HepG2 (cell line): ENCODE data around the gene STBD1. TPM values are rescaled to one million over a fixed set of nuclear protein-coding genes. Genes with fewer than 3 reads are reported as not detected.

Experiments used
- ASH2L ChIP-seq: fragments of 300-600, 200-600 bp; sonication (generic); IDR thresholded peaks from 2 replicates; pipeline ENCODE4 v1.7.0; 2017; ENCODE audit warnings: low read depth, mild to moderate bottlenecking, moderate library complexity, mixed read lengths, low read length; ENCODE audit not compliant: insufficient read length
- CSRNP1 ChIP-seq: sonication (generic); formaldehyde crosslinking; IDR thresholded peaks from 2 replicates; pipeline ENCODE4 v1.8.1; 2023; ENCODE audit warnings: mild to moderate bottlenecking, missing genetic modification reagents
- GATAD2A ChIP-seq: IDR thresholded peaks from 2 replicates; pipeline ENCODE4 v1.6.1; 2016
- HDAC6 ChIP-seq: fragments of 200-600 bp; sonication (generic); IDR thresholded peaks from 2 replicates; pipeline ENCODE4 v1.7.0; 2017; ENCODE audit warnings: mild to moderate bottlenecking, antibody characterized with exemption, low read length, low read depth
- KDM2A ChIP-seq: sonication (generic); formaldehyde crosslinking; IDR thresholded peaks from 2 replicates; pipeline ENCODE4 v1.4.0; 2020; ENCODE audit warnings: low read depth, missing genetic modification reagents, borderline replicate concordance
- MYPOP ChIP-seq: sonication (generic); formaldehyde crosslinking; IDR thresholded peaks from 2 replicates; pipeline ENCODE4 v1.8.1; 2023; ENCODE audit warnings: mild to moderate bottlenecking, moderate library complexity, missing genetic modification reagents
- PHB2 ChIP-seq: fragments of 450-650 bp; IDR thresholded peaks from 2 replicates; pipeline ENCODE4 v1.6.1; 2018; ENCODE audit not compliant: partially characterized antibody
- PHF21A ChIP-seq: sonication (generic); formaldehyde crosslinking; IDR thresholded peaks from 2 replicates; pipeline ENCODE4 v1.5.0; 2020; ENCODE audit warnings: mild to moderate bottlenecking, missing genetic modification reagents
- POLR2G ChIP-seq: fragments of 200-400 bp; formaldehyde crosslinking; IDR thresholded peaks from 2 replicates; pipeline ENCODE4 v1.6.1; 2018; ENCODE audit warnings: mild to moderate bottlenecking, low read depth, low read length, moderate library complexity
- PRPF4 ChIP-seq: fragments of 200-400 bp; formaldehyde crosslinking; IDR thresholded peaks from 2 replicates; pipeline ENCODE4 v1.6.1; 2016; ENCODE audit warnings: low read length, low read depth; ENCODE audit not compliant: poor library complexity, severe bottlenecking
- SETDB1 ChIP-seq: sonication (generic); formaldehyde crosslinking; IDR thresholded peaks from 2 replicates; pipeline ENCODE4 v1.5.1; 2020; ENCODE audit warnings: missing genetic modification reagents, mild to moderate bottlenecking, borderline replicate concordance
- SIN3B ChIP-seq: fragments of 150-350 bp; IDR thresholded peaks from 2 replicates; pipeline ENCODE4 v1.6.1; 2014; ENCODE audit warnings: low read length
- SMC3 ChIP-seq: IDR thresholded peaks from 2 replicates; pipeline ENCODE4 v1.6.1; 2011; ENCODE audit warnings: low read length, improper control_type of control experiment
- SOX5 ChIP-seq: IDR thresholded peaks from 2 replicates; pipeline ENCODE4 v1.6.1; 2016; ENCODE audit warnings: borderline replicate concordance
- SP5 ChIP-seq: IDR thresholded peaks from 2 replicates; pipeline ENCODE4 v1.6.1; 2016; ENCODE audit warnings: low read depth, borderline replicate concordance
- ZNF281 ChIP-seq: sonication (generic); formaldehyde crosslinking; IDR thresholded peaks from 2 replicates; pipeline ENCODE4 v1.4.0; 2020; ENCODE audit warnings: missing genetic modification reagents, borderline replicate concordance
- ZNF484 ChIP-seq: sonication (generic); formaldehyde crosslinking; IDR thresholded peaks from 2 replicates; pipeline ENCODE4 v1.5.1; 2020; ENCODE audit warnings: mild to moderate bottlenecking, low read depth, missing genetic modification reagents, borderline replicate concordance
- ZNF496 ChIP-seq: sonication (generic); formaldehyde crosslinking; IDR thresholded peaks from 2 replicates; pipeline ENCODE4 v1.8.1; 2023; ENCODE audit warnings: mild to moderate bottlenecking, moderate library complexity, missing genetic modification reagents; ENCODE audit not compliant: insufficient replicate concordance
- ZNF646 ChIP-seq: sonication (generic); formaldehyde crosslinking; IDR thresholded peaks from 2 replicates; pipeline ENCODE4 v1.9.0; 2021; ENCODE audit warnings: mild to moderate bottlenecking, missing genetic modification reagents
- ZNF768 ChIP-seq: sonication (generic); formaldehyde crosslinking; IDR thresholded peaks from 2 replicates; pipeline ENCODE4 v1.4.0; 2020; ENCODE audit warnings: missing genetic modification reagents
- polyA plus RNA-seq, 8 experiments: library from polyadenylated mRNA; depleted of rRNA in 3 of 8; stranded (reverse) in 7 of 8; unstranded in 1 of 8; fragments of >200 nt; fragmentation: Illumina TruSeq in 4 of 8; extraction: Trizol in 4 of 8; gene quantifications; 2 replicates each; pipeline versions ENCODE4 v1.2.1 to v1.2.3, GENCODE V29; 2011 to 2016; ENCODE audit warnings: low read depth in 4 of 8, missing spikeins in 1 of 8, mixed read lengths in 1 of 8; ENCODE audit not compliant: insufficient read depth in 1 of 8
- total RNA-seq, 5 experiments: library from RNA; depleted of rRNA; stranded (reverse); fragments of >200 nt; fragmentation: Illumina TruSeq; extraction: Trizol; gene quantifications; 2 replicates each; pipeline ENCODE4 v1.2.3, GENCODE V29; 2016; ENCODE audit warnings: low read depth in 1 of 5

STBD1 gene
- total and polyA plus RNA-seq, 2 of the 13 experiments (the other 11 are each of a cell fraction or from before 2014, with no cell fraction given) = 2.8 to 4.3 TPM

- TF ChIP-seq PRPF4 (no peak), SP5 (CRISPR knock-in tag) (no peak), POLR2G (no peak), HDAC6 (no peak), GATAD2A (CRISPR knock-in tag) (no peak), MYPOP (CRISPR knock-in tag) (no peak), ZNF484 (CRISPR knock-in tag) (no peak), ZNF496 (no peak), ZNF281 (CRISPR knock-in tag) (no peak), SMC3 (no peak), PHF21A (CRISPR knock-in tag) (no peak), SOX5 (CRISPR knock-in tag) (peak; percentile 85), ZNF768 (CRISPR knock-in tag) (no peak), SIN3B (no peak), ZNF646 (CRISPR knock-in tag) (no peak), ASH2L (no peak), KDM2A (CRISPR knock-in tag) (no peak), CSRNP1 (CRISPR knock-in tag) (no peak), SETDB1 (CRISPR knock-in tag) (no peak), PHB2 (no peak)
Observed at GRCh38 chr4:76339364-76339763, 32.8 kb downstream of the STBD1 start (continued).
